Measurements from ENCODE around the gene LDLRAD4. TPM values are rescaled to one million over a fixed set of nuclear protein-coding genes. Genes with fewer than 3 reads are reported as not detected.

Gene LDLRAD4
- total RNA-seq, 4 donors from 2014 or later = 14.0 to 36.9 (median 29.3) TPM

DNA sequence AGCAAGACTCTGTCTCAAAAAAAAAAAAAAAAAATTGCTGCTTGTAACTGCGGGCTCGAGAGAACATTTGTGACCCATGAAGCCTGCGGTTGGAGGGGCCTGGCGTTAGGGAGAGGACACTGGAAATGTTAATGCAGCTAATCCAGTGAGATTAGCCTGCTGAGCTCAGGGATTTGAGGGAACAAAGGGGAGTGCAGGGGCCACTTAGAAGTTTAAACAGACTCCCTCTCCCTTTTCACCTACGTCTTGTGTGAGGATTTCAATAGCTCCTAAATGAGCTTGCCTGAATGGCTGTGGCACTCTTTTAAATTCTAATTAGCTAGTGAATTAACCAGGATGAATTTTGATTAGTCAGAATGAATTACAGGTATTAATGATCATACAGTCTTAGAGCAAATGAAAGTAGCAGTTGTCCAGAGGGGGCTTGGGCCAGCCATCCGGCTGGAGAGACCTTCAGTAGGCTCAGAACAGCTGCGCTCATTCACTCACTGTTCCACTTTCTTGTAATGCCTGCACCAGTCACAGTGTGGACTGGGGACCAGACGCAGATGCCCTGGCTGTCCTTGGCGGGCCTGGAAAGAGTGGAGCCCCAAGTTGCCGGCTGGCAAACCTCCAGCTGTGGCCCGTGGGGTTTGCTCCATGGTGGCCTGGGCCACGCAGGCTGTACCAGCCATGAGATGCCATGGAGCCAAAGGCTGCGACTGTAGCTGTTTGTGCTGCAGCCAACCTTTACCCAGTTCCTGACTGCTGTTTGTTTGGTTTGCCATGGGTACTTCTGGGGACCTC lies 20.8 kb downstream of the LDLRAD4 start:
- whole genome bisulfite sequencing, 2 donors = 80 to 88% methylated on average over 12 to 13 of the region's 13 CpGs
- no peak for DNase-seq (ENCODE audit: low spot score in 2 of 2)
- Histone ChIP-seq H3K4me3 (no peak overlapping the region), H3K4me1 (peaks cover 0 to 25% (median 0%) of the 10 kb centered on the region in 4 donors), H3K27ac (no peak overlapping the region), H3K9me3 (no peaks in the 10 kb centered on the region), H3K27me3 (no peaks in the 10 kb centered on the region), H3K36me3 (no peaks in the 10 kb centered on the region)
- TF ChIP-seq, protein P1, sequence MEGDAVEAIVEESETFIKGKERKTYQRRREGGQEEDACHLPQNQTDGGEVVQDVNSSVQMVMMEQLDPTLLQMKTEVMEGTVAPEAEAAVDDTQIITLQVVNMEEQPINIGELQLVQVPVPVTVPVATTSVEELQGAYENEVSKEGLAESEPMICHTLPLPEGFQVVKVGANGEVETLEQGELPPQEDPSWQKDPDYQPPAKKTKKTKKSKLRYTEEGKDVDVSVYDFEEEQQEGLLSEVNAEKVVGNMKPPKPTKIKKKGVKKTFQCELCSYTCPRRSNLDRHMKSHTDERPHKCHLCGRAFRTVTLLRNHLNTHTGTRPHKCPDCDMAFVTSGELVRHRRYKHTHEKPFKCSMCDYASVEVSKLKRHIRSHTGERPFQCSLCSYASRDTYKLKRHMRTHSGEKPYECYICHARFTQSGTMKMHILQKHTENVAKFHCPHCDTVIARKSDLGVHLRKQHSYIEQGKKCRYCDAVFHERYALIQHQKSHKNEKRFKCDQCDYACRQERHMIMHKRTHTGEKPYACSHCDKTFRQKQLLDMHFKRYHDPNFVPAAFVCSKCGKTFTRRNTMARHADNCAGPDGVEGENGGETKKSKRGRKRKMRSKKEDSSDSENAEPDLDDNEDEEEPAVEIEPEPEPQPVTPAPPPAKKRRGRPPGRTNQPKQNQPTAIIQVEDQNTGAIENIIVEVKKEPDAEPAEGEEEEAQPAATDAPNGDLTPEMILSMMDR (IDR thresholded peaks at IDR 0.05) = no peak
- TF ChIP-seq POLR2A (IDR thresholded peaks at IDR 0.05) (no peak), EP300 (IDR thresholded peaks at IDR 0.05) (no peak)

DNA sequence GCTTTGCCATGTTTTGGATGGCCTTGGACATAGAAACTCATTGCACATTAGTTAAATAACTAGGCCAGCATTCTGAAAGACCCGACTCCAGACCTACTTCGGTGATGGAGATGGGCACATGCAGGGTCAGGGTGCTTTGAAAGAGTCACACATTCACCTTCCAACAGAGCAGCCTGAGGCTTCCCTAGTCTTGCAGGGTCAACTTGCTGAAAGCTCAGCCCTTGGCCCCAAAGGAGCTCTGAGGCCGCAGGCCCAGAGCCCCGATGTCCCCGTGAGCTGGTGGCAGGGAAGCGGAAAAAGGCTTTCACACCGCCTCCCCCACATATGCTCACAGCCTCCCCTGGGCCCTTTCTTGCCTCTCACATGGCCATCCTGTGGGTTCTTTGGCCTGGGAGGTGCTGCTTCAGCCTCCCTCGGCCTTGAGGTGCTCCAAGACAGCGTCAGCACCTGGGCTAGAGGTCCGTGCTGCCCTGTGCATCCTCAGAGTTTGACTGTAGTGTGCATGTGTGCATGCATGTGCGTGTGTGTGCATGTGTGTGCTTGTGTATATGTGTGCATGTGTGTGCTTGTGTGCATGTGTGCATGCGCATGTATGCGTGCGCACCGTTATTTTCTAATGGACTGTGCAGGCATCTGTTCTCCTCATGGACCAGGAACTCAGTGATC lies 21.6 kb downstream of the LDLRAD4 start:
- Histone ChIP-seq H3K4me1 (peaks cover 0 to 17% (median 0%) of the 10 kb centered on the region in 4 donors), H3K9me3 (no peaks in the 10 kb centered on the region), H3K27ac (no peak overlapping the region), H3K36me3 (no peaks in the 10 kb centered on the region), H3K27me3 (no peaks in the 10 kb centered on the region), H3K4me3 (no peak overlapping the region)
- 94 to 95% methylated on average over 15 of the region's 15 CpGs for WGBS, 2 donors
- TF ChIP-seq POLR2A (IDR thresholded peaks at IDR 0.05) (no peak), EP300 (IDR thresholded peaks at IDR 0.05) (no peak)
- TF ChIP-seq, protein P1 (IDR thresholded peaks at IDR 0.05) = no peak
- no peak for DNase-seq (ENCODE audit: low spot score in 2 of 2)

DNA sequence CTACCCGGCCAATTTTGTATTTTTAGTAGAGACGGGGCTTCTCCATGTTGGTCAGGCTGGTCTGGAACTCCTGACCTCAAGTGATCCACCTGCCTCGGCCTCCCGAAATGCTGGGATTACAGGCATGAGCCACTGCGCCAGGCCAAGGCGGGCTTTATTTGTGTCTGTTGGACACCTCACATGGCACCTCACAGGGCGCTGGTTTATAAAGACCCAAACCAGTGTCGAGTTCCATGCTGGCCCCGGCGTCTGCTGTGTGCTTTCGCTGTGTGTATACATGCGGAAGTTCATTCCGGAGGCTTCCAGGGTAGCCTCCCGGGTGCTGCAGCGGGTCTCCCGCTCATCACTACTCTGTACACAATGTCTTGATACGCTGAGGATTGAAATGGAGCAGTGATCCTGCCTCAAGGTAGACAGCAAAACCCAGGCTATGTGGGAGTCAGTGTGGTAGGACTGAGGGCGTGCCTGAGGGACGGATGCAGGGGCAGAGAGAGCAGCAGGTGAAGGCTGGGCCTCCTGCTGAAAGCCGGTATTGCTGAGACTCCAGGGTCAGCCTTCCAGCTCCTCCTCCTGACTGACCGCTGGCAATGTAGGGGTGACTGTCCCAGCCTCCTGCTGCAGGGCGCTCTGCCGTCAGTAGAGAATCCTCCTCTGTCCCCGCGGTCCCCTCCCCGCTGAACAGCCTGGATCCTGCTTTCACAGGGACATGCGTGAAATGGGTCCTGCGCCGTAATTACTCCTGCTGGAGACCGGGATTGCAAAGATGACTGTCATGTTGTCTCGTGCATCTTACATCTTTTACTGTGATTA lies 22.7 kb downstream of the LDLRAD4 start:
- Histone ChIP-seq H3K27me3 (no peaks in the 10 kb centered on the region), H3K4me3 (no peak overlapping the region), H3K4me1 (peaks cover 0 to 9% (median 0%) of the 10 kb centered on the region in 4 donors), H3K9me3 (no peaks in the 10 kb centered on the region), H3K36me3 (no peaks in the 10 kb centered on the region), H3K27ac (no peak overlapping the region)
- TF ChIP-seq, protein P1 (IDR thresholded peaks at IDR 0.05) = no peak
- TF ChIP-seq POLR2A (IDR thresholded peaks at IDR 0.05) = no peak
- no peak for TF ChIP-seq EP300 (IDR thresholded peaks at IDR 0.05)
- WGBS, 2 donors = 89% methylated on average over 31 of the region's 31 CpGs
- DNase-seq (ENCODE audit: low spot score in 2 of 2) = no peak

DNA sequence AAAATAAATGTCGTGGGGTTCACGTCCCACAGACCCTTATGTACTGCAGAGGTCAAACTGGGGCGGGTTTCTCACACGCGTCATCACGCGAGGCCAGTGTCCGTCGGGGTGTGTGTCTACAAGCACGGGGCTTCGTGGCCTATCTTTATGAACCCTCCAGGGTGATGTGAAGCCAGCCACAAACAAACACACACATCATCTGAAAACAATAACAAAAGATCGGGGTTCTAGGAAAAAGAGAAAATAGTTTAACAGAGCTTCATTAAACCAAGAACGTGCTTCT lies 23.3 kb downstream of the LDLRAD4 start:
- Histone ChIP-seq H3K4me3 (no peak overlapping the region), H3K9me3 (no peaks in the 10 kb centered on the region), H3K4me1 (peaks cover 0 to 3% (median 0%) of the 10 kb centered on the region in 4 donors), H3K27me3 (no peaks in the 10 kb centered on the region), H3K36me3 (no peaks in the 10 kb centered on the region), H3K27ac (no peak overlapping the region)
- DNase-seq (ENCODE audit: low spot score in 2 of 2) = no peak
- TF ChIP-seq POLR2A (IDR thresholded peaks at IDR 0.05) = no peak
- no peak for TF ChIP-seq EP300 (IDR thresholded peaks at IDR 0.05)
- TF ChIP-seq, protein P1 (IDR thresholded peaks at IDR 0.05) = no peak
- 78 to 89% methylated on average over 13 of the region's 13 CpGs for WGBS, 2 donors

All from tibial nerve (tissue), 4 donors.